ENCODE data around the gene MAGI2.

MAGI2 gene

GRCh38 chr7:78121888-78122287, 1331.6 kb downstream of the MAGI2 start:
- no peak for DNase-seq

- DNase-seq = no peak
These were observed 1335.0 kb downstream of the MAGI2 start for GRCh38 chr7:78118470-78118869.

GRCh38 chr7:78115876-78116275, 1337.6 kb downstream of the MAGI2 start:
- DNase-seq = no peak

- no peak for DNase-seq
These were observed 1338.5 kb downstream of the MAGI2 start for GRCh38 chr7:78114993-78115392.

- DNase-seq = no peak
These were observed 1341.0 kb downstream of the MAGI2 start for GRCh38 chr7:78112488-78112887.

GRCh38 chr7:78111386-78111785, 1342.1 kb downstream of the MAGI2 start:
- DNase-seq = no peak

- DNase-seq = no peak
These were observed 1350.0 kb downstream of the MAGI2 start for GRCh38 chr7:78103475-78103874.

GRCh38 chr7:78101076-78101475, 1352.4 kb downstream of the MAGI2 start:
- no peak for DNase-seq

- no peak for DNase-seq
These were observed 1353.6 kb downstream of the MAGI2 start for GRCh38 chr7:78099715-78100394.

- DNase-seq = no peak
These were observed 1357.9 kb downstream of the MAGI2 start for GRCh38 chr7:78095549-78095948.

- DNase-seq = no peak
These were observed 1361.1 kb downstream of the MAGI2 start for GRCh38 chr7:78092331-78092730.

GRCh38 chr7:78090616-78091015, 1362.9 kb downstream of the MAGI2 start:
- peak in 15 of 58 donors; percentile 1 to 57 (median 9) for DNase-seq

GRCh38 chr7:78083476-78084120, 1369.9 kb downstream of the MAGI2 start:
- no peak for DNase-seq

- DNase-seq = no peak
These were observed 1370.9 kb downstream of the MAGI2 start for GRCh38 chr7:78082556-78082955.

- no peak for DNase-seq
These were observed 1371.6 kb downstream of the MAGI2 start for GRCh38 chr7:78081888-78082287.

GRCh38 chr7:78081344-78081743, 1372.1 kb downstream of the MAGI2 start:
- DNase-seq = no peak

- DNase-seq = peak in 7 of 58 donors; percentile 2 to 41 (median 10)
These were observed 1372.7 kb downstream of the MAGI2 start for GRCh38 chr7:78080811-78081210.

GRCh38 chr7:78080241-78080640, 1373.2 kb downstream of the MAGI2 start:
- DNase-seq = no peak

- DNase-seq = no peak
These were observed 1378.8 kb downstream of the MAGI2 start for GRCh38 chr7:78074713-78075112.

- no peak for DNase-seq
These were observed 1379.7 kb downstream of the MAGI2 start for GRCh38 chr7:78073609-78074382.

GRCh38 chr7:78072201-78072590, 1381.3 kb downstream of the MAGI2 start:
- DNase-seq = no peak

GRCh38 chr7:78071491-78072200, 1381.8 kb downstream of the MAGI2 start:
- no peak for DNase-seq

Measured in anterior cingulate cortex (tissue), 58 donors.